Measurements from ENCODE around the gene PROSER2.

The PROSER2 gene

DNA sequence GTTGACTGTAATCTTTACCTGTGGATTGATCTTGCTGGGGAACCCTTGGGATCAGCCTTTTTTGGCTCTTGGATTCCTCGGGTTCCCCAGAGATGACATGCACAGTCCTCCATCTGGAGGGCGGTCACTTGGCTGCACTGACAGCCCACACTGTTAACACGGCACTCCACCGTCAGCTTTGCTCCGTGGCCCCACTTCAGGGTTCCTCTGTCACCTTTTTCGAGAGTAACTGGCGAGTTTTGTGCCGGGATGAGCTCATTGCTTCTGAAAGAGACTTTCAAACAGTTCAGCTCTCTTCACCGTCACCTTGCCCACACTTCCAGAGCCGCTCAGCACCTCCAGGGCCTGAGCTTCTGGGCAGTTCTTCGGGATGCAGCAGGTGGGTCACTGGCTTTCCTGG is 42.4 kb downstream of the PROSER2 start:
- TF ChIP-seq, protein P1, sequence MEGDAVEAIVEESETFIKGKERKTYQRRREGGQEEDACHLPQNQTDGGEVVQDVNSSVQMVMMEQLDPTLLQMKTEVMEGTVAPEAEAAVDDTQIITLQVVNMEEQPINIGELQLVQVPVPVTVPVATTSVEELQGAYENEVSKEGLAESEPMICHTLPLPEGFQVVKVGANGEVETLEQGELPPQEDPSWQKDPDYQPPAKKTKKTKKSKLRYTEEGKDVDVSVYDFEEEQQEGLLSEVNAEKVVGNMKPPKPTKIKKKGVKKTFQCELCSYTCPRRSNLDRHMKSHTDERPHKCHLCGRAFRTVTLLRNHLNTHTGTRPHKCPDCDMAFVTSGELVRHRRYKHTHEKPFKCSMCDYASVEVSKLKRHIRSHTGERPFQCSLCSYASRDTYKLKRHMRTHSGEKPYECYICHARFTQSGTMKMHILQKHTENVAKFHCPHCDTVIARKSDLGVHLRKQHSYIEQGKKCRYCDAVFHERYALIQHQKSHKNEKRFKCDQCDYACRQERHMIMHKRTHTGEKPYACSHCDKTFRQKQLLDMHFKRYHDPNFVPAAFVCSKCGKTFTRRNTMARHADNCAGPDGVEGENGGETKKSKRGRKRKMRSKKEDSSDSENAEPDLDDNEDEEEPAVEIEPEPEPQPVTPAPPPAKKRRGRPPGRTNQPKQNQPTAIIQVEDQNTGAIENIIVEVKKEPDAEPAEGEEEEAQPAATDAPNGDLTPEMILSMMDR (IDR thresholded peaks at IDR 0.05; ENCODE audit: low read length, missing control alignments), result no peak
- H3K4me3 ChIP-seq (replicated peaks; ENCODE audit: low read depth, low read length), result no peak overlapping the region
- DNase-seq (ENCODE audit: low read depth), result no peak

DNA sequence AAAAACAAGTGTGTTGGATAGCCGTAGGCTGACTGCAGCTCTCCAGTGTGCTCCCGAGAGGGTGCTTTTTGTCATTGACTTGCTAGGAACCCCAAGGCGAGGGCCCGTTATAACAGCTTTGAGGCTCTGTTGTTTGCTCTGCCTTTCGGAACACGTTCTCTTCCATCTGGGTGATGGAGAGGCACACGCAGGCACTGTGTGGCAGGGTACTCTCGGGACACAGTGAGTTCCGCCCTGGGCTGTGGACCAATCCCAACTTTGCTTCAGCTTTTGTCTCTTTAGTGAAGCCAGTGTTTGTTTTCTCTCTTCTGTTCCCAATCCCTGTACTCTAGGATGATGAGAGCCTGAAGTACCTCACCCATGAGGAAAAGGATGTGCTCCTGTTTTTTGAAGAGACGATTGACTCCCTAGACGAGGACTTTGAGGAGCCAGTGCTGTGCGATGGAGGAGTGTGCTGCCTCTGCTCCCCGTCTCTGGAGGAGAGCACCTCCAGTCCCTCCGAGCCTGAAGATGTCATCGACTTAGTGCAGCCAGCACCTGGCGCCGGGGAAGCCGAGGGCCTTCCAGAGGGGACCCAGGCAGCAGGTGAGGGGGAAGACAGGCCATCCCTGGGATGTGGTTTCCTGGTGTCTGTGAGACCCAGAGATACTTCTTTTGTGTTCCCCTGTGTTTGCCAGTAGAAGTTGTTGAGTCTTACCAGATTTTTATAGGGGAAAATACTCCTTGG is 43.2 kb downstream of the PROSER2 start:
- DNase-seq (ENCODE audit: low read depth), result no peak
- TF ChIP-seq, protein P1 (IDR thresholded peaks at IDR 0.05; ENCODE audit: low read length, missing control alignments), result no peak
- no peak overlapping the region for H3K4me3 ChIP-seq (replicated peaks; ENCODE audit: low read depth, low read length)

DNA sequence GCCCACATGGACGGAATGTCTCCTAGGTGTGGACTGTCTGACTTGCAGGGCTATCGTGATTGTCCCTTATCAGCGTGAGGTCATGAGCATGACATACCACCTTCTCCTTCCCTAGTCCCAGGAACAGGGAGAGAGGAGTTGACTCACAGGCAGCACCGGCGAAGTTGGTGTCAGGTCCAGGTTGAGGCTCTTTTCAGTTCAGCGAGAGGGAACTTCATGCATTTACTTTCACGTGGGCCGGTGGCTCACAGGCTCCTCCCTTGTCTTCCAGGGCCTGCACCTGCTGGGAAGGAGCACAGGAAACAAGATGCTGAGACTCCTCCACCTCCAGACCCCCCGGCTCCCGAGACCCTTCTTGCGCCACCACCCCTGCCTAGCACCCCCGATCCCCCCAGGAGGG is 46.1 kb downstream of the PROSER2 start:
- DNase-seq (ENCODE audit: low read depth), result no peak
- TF ChIP-seq, protein P1 (IDR thresholded peaks at IDR 0.05; ENCODE audit: low read length, missing control alignments), result no peak
- no peak overlapping the region for H3K4me3 ChIP-seq (replicated peaks; ENCODE audit: low read depth, low read length)

- TF ChIP-seq, protein P1 (IDR thresholded peaks at IDR 0.05; ENCODE audit: low read length, missing control alignments), result no peak
- no peak overlapping the region for H3K4me3 ChIP-seq (replicated peaks; ENCODE audit: low read depth, low read length)
- peak; percentile 20 for DNase-seq (ENCODE audit: low read depth)
These were observed 46.7 kb downstream of the PROSER2 start for GRCh38 chr10:11869743-11870460.

DNA sequence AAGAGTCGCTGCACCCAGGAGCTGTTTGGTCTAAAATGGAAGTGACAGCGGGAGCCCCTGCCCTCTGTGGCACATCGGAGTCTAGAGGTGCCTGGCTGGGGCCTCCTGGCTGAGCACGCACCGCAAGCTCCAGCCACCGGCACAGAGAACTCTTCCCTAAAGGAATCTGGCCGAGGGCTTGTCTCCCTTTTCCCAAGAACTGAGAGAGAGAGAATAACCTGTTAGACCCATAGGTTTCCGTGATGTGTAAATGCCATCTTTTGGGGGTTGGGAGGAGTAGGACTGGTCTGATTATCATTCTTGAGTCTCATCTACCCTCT is 47.3 kb downstream of the PROSER2 start:
- DNase-seq (ENCODE audit: low read depth), result no peak

DNA sequence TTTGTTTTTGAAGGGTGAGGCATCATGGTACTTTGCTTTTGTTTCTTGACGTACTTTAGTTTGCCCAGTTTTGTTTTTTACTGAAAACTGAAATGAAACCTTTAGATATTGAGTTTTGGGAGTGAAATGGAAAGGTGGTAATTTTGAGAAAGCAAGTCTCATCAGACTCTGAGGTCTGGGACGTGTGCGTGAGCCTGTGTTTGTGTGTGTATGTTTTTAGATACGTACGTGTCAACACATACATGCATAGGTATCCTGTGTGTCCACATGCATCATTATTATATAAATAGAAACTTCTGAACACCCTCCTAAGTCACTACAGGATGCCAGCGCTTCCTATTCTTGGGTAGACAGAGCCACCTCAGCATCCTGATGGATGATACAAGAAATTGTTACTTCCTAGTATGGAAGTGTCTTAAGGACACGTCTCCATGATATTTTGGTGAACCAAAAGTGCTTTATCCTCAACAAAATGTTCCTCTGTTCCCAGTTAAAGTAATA is 47.8 kb downstream of the PROSER2 start:
- TF ChIP-seq, protein P1 (IDR thresholded peaks at IDR 0.05; ENCODE audit: low read length, missing control alignments), result no peak
- H3K4me3 ChIP-seq (replicated peaks; ENCODE audit: low read depth, low read length), result no peak overlapping the region
- no peak for DNase-seq (ENCODE audit: low read depth)

More for the DNA sequence above, 47.3 kb downstream of the PROSER2 start:
- TF ChIP-seq, protein P1 (IDR thresholded peaks at IDR 0.05; ENCODE audit: low read length, missing control alignments), result no peak
- H3K4me3 ChIP-seq (replicated peaks; ENCODE audit: low read depth, low read length), result no peak overlapping the region

Data from fibroblast of pulmonary artery (primary cell).